AG04450 (cell line): ENCODE results near the gene MORF4L1. TPM values are rescaled to one million over a fixed set of nuclear protein-coding genes. Genes with fewer than 3 reads are reported as not detected.

Source experiments
- CTCF ChIA-PET: fragments of 300-600, 350-600 bp; formaldehyde crosslinking; extraction: SDS; loops from one replicate; lab custom pipeline; 2022; ENCODE audit warnings: antibody characterized with exemption, inconsistent platforms; lab: Charles Lee
- POLR2A ChIA-PET: fragments of 350-600 bp; formaldehyde crosslinking; extraction: SDS; loops from one replicate; lab custom pipeline; 2021; ENCODE audit warnings: antibody characterized with exemption, inconsistent platforms; lab: Yijun Ruan, JAX
- DNase-seq: peaks from one replicate; pipeline ENCODE4 v3.0.0-alpha.2; 2011; ENCODE audit warnings: low read depth, low spot score
- H3K27ac ChIP-seq: one replicate; pipeline ENCODE4 v1.5.1; 2012; ENCODE audit warnings: low read depth, low read length, control low read depth
- H3K27me3 ChIP-seq: one replicate; pipeline ENCODE4 v1.6.0; 2012; ENCODE audit warnings: low read length; ENCODE audit not compliant: control insufficient read depth, insufficient read depth
- H3K4me3 ChIP-seq: 2 replicates; pipeline ENCODE4 v1.5.1; 2011; ENCODE audit warnings: mild to moderate bottlenecking, low read depth, low read length, control low read depth
- H3K9me3 ChIP-seq: 2 replicates; pipeline ENCODE4 v1.5.1; 2012; ENCODE audit warnings: low read length; ENCODE audit not compliant: control insufficient read depth, insufficient read depth
- CTCF ChIP-seq: IDR thresholded peaks from 2 replicates; pipeline ENCODE4 v1.5.1; 2011; ENCODE audit warnings: low read depth, low read length, control low read depth, inconsistent platforms
- polyA plus RNA-seq: library from polyadenylated mRNA; depleted of rRNA; stranded (reverse); fragments of >200 nt; gene quantifications from 2 replicates; pipeline ENCODE4 v1.2.3, GENCODE V29; 2011

MORF4L1 gene
- polyA plus RNA-seq, 1 experiment: 426 TPM

- Histone ChIP-seq H3K27me3 (peaks cover 15% of the 10 kb centered on the region), H3K9me3 (no peaks in the 10 kb centered on the region; the same call in 1 of the 2 replicates), H3K4me3 (no peak overlapping the region), H3K27ac (no peak overlapping the region)
- no peak for DNase-seq
- TF ChIP-seq CTCF: no peak
- CTCF ChIA-PET: no interaction called here
- POLR2A ChIA-PET: no interaction called here
These were observed 66.2 kb downstream of the MORF4L1 start for GRCh38 chr15:78938658-78939488.

- ChIA-PET POLR2A (no interaction called here), CTCF (interaction anchor here (1.0 kb wide), 1 partner anchor 242 kb away, joined by 3 read pairs; no protein-coding TSS in a partner anchor)
- DNase-seq: no peak
- no peak overlapping the region for H3K27ac ChIP-seq
- no peak overlapping the region for H3K4me3 ChIP-seq
- TF ChIP-seq CTCF: no peak
- H3K27me3 ChIP-seq: peaks cover 33% of the 10 kb centered on the region
- H3K9me3 ChIP-seq: no peaks in the 10 kb centered on the region; the same call in 1 of the 2 replicates
These were observed 70.1 kb downstream of the MORF4L1 start for GRCh38 chr15:78942741-78943140.

- no peak overlapping the region for H3K27ac ChIP-seq
- no peak overlapping the region for H3K4me3 ChIP-seq
- ChIA-PET CTCF (interaction anchor here (0.6 to 1.0 kb wide), 2 partner anchors 238 to 241 kb away, joined by 3 read pairs; no protein-coding TSS in a partner anchor), POLR2A (no interaction called here)
- H3K9me3 ChIP-seq: no peaks in the 10 kb centered on the region; the same call in 1 of the 2 replicates
- no peak for TF ChIP-seq CTCF
- no peak for DNase-seq
- H3K27me3 ChIP-seq: peaks cover 37% of the 10 kb centered on the region
These were observed 71.0 kb downstream of the MORF4L1 start for GRCh38 chr15:78943692-78944091.

GRCh38 chr15:78944202-78944625 is 71.5 kb downstream of the MORF4L1 start:
- Histone ChIP-seq H3K27me3 (peaks cover 37% of the 10 kb centered on the region), H3K4me3 (peak overlapping the region; percentile 59; the same call in 1 of the 2 replicates), H3K9me3 (no peaks in the 10 kb centered on the region; the same call in 1 of the 2 replicates), H3K27ac (no peak overlapping the region)
- TF ChIP-seq CTCF: no peak
- POLR2A ChIA-PET: interaction anchor here (0.5 kb wide), 1 partner anchor 63 kb away, joined by 4 read pairs; no protein-coding TSS in a partner anchor
- CTCF ChIA-PET: no interaction called here
- no peak for DNase-seq
